ENCODE measurements around the gene SCYGR8.

Gene SCYGR8

GRCh38 chr2:227761740-227762476 lies 16.2 kb downstream of the SCYGR8 start:
- DNase-seq (ENCODE audit: low read depth): no peak

GRCh38 chr2:227765788-227766372 lies 20.2 kb downstream of the SCYGR8 start:
- no peak for DNase-seq (ENCODE audit: low read depth)

GRCh38 chr2:227766373-227766883 lies 20.7 kb downstream of the SCYGR8 start:
- DNase-seq (ENCODE audit: low read depth): peak; percentile 13

- no peak for DNase-seq (ENCODE audit: low read depth)
Measured at GRCh38 chr2:227767830-227768229, 22.1 kb downstream of the SCYGR8 start.

GRCh38 chr2:227772197-227772661 lies 26.5 kb downstream of the SCYGR8 start:
- no peak for DNase-seq (ENCODE audit: low read depth)

GRCh38 chr2:227772932-227773331 lies 27.2 kb downstream of the SCYGR8 start:
- no peak for DNase-seq (ENCODE audit: low read depth)

GRCh38 chr2:227774011-227774624 lies 28.4 kb downstream of the SCYGR8 start:
- DNase-seq (ENCODE audit: low read depth): no peak

GRCh38 chr2:227774895-227775842 lies 29.5 kb downstream of the SCYGR8 start:
- DNase-seq (ENCODE audit: low read depth): no peak

GRCh38 chr2:227780981-227781615 lies 35.4 kb downstream of the SCYGR8 start:
- DNase-seq (ENCODE audit: low read depth): no peak

- no peak for DNase-seq (ENCODE audit: low read depth)
Measured at GRCh38 chr2:227781841-227782240, 36.1 kb downstream of the SCYGR8 start.

- DNase-seq (ENCODE audit: low read depth): no peak
Measured at GRCh38 chr2:227782804-227783203, 37.1 kb downstream of the SCYGR8 start.

GRCh38 chr2:227783404-227784138 lies 37.9 kb downstream of the SCYGR8 start:
- DNase-seq (ENCODE audit: low read depth): no peak

- no peak for DNase-seq (ENCODE audit: low read depth)
Measured at GRCh38 chr2:227785293-227785692, 39.6 kb downstream of the SCYGR8 start.

- DNase-seq (ENCODE audit: low read depth): no peak
Measured at GRCh38 chr2:227788561-227789018, 42.9 kb downstream of the SCYGR8 start.

- DNase-seq (ENCODE audit: low read depth): no peak
Measured at GRCh38 chr2:227789803-227790202, 44.1 kb downstream of the SCYGR8 start.

GRCh38 chr2:227793148-227793712 lies 47.5 kb downstream of the SCYGR8 start:
- no peak for DNase-seq (ENCODE audit: low read depth)
